GM19468 (cell line): ENCODE measurements around the gene ZDHHC9.

Source experiments
- ATAC-seq: cut with Tn5 transposase; IDR thresholded peaks from one replicate; pipeline ENCODE4 v1.9.1; 2021; ENCODE audit warnings: mild to moderate bottlenecking, moderate library complexity, moderate number of reproducible peaks; ENCODE audit not compliant: unreplicated experiment; ENCODE audit errors: extremely low read depth

The ZDHHC9 gene

DNA sequence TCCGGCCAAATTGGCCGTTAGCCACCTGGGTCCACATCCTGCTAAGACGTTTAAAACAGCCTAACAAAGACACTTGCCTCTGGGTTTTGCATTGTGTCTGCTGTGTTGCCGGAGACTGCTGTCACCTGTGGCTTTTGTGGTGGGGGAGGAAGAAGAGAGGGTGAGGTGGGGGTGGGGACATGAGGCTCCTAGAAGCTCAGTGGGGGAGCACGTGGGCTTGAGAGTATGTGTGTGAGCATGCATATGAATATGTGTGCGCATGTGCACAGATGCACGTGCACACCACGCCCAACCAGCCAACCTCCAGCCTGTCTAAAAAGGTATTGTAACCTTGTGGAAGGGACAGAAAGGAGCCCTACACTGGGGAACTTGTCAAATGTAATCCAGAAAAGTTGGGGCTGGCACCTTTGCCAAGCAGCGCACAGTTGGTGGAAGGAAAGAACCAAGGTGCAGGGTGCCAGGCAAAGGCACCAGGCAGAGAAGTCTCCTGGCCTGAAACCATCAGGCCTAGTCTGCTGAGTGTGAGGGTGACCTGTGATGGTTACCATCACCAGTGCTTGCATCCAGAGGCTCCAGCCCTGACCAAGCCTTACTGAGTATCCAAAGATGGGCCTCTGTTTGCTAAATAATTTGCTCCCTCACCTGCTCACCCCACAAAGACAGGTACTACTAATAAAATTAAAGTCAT lies 74.1 kb downstream of the ZDHHC9 start:
- ATAC-seq, result no peak

DNA sequence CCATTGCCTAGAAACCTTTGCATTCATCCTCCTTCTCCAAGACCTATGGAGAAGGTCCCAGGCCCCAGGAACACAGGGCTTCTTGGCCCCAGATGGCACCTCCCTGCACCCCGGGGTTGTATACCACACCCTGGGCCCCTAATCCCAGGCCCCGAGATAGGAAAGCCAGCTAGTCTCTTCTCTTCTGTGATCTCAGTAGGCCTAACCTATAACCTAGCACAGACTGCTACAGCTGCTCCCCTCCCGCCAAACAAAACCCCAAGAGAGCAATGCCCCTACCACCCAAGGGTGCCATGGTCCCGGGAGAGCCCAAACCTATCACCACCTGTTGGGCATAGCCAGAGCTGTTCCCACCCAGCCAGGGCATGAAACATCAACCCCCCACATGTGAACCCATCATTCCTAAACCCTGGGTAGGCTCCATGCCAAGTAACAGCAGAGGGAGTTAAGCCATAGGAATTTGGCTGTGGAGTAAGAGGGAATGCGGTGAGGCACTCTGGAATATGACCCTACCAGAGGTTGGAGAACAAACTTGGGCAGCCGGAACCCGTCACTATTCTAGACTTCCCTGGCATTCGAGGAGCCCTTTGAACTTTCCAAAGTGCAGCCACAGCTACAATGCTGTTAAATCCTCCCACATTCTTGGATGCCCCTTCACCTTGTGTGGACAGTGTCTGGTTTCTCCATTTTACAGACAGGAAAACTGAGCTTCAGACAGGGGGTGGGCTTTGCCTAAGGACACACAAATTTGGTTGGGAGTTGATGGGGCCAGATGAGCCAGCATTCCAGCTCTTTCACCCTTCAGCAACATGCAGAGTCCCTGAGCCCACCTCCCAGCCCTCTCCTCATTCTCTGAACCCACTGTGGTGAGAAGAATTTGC lies 74.9 kb downstream of the ZDHHC9 start:
- no peak for ATAC-seq

DNA sequence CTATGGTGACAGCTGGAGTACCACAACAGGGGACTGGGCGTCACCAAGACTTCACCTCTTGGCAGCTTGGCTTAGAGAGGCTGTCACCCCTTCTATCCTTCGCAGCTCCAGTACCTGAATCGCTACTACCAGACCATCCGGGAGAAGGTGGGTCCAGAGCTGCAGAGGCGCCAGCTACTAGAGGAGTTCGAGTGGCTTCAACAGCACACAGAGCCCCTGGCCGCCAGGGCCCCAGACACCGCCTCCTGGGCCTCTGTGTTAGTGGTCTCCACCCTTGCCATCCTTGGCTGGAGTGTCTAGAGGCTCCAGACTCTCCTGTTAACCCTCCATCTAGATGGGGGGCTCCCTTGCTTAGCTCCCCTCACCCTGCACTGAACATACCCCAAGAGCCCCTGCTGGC lies 75.5 kb downstream of the ZDHHC9 start:
- no peak for ATAC-seq

DNA sequence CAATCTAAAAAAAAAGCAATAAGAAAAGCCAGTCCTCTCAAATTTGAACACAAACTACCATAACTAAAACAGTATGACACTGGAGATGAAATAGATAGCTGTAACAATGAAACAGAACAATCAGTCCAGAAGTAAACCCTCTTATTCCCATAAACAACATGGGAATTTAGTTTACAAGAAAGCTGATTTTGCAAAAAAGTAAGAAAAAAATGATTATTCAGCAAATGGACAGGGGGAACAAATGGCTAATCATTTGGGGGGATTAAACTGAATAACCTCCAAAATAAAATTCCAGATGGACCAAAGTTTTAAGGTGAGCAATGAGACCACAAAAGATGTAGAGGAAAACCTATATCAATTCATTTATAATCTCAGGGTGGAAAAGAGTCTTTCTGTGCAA lies 80.0 kb downstream of the ZDHHC9 start:
- no peak for ATAC-seq

DNA sequence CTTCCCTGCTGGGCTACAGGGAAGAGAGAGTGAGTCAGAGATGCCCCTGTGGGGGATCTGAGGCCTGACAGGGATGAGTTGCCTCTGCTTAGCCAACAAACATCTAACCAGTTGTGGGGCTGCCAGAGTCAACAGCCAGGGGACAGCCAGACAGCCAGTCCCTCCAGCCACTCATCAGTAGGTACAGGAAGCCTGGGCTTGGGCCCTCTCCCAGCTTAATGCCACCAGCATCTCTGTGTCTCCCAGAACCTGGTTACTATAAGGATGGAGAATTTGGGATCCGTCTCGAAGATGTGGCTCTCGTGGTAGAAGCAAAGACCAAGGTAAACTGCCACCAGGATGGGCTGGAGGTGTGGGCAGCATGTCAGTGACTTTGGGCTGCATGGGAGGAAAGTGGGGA lies 81.2 kb downstream of the ZDHHC9 start:
- no peak for ATAC-seq

DNA sequence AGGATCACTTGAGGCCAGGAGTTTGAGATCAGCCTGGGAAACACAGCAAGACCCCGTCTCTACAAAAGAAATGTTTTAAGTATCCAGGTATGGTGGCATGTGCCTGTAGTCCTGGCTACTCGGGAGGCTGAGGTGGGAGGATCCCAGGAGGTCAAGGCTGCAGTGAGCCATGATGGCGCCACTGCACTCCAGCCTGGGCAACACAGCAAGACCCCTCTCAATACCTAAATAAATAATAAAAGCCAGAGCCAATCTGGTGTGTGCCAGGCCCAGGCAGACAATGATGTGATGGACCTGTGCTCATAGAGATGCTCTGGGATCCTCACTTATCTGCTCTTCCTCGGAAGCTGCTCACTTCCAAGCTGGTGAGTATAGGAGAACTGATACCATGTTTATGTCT lies 82.1 kb downstream of the ZDHHC9 start:
- ATAC-seq, result no peak

DNA sequence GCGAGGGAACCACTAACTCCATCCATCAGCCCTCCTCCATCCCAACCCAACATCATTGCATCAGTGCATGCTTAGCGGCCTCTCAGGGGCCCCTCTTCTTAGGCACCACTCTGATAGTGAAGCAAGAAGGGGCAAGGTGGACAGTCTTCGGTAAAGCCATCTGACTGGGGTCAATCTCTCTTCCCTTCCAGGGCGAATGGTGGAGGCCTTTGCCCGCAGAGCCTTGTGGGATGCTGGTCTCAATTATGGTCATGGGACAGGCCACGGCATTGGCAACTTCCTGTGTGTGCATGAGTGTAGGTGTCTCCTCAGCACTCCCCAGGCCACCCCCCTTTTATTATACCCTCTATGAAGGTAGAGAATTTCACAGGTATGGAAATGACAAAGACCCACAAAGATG lies 82.7 kb downstream of the ZDHHC9 start:
- no peak for ATAC-seq

DNA sequence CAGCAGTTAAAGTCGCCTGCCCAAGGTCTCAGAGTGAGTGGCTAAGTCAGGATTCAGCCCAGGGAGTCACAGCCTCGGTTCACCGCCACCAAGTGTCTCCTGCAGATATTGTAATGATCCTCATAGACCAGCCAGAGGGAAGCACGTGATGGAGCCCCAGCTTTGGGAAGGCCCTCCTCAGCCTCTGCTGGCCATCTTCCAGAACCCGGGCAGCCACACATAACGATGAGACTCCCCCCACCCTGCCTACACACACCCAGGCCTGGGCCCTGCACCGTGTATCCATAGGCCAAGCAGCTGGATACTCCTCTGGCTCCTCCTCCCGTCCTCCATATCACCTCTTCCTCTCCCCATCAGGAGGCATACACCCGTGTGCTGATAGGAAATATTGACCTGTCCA lies 83.5 kb downstream of the ZDHHC9 start:
- ATAC-seq, result no peak

DNA sequence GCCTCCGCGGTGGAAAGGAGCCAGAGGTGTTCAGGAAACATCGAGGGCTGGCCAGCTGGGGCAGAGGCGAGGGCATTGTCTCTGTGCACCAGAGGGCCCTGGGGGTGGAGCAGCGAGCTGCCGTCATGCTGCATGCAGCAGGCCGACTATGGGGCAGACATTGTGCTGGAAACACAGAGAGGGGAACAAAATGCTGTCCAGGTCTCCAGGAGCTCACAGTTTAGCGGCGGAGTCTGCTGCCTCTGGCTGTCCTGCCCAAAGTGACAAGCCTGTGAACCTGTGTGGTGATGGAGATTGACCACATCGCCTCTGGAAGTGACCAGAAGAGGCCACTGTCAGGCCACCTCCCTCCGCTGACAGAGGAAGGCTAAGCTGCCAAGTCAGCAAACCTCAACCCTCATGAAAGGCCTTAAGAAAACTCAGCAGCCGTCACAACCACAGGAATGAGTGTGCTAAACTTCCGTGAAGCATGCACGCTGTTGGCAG lies 84.1 kb downstream of the ZDHHC9 start:
- ATAC-seq, result no peak

DNA sequence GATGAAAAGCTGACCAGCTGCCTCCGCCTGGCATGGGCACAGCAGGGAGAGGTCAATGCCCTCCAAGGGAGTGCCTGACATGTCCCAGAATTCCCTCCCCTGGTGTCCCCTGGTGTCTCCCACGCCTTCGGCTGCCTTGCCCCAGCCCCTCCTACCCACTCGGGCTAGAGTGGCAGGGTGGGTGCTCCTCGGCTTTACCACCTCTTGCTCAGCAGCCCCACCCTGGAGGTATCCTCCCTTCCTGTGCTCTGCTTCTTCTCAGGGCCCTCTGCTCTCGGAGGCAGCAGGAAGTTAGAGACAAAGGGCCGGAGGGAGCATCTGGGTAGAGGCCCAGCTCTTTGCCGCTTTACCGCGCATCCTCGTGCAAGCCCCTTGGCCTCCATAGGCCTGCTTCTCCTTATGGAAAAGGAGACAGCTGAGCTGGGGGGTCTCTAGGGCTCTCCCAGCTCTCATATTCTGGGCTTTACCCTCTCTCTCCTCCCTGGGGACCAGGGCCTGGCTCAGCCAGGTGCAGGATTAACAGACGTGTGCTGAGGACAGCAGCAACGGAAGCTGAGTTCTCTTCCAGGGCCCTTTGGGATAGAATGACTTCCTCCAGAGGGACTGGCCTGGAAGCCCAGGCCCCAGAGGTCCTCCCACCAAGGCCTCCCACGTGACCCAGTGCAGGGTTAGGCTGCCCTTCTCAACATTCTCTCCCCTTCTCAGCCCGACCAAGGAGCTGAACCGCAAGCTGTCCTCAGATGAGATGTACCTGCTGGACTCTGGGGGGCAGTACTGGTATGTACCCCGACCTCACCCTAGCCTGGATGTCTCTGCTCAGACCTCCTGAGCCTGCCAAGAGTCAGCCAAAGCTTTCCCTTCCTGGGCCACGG lies 87.7 kb downstream of the ZDHHC9 start:
- ATAC-seq, result no peak

DNA sequence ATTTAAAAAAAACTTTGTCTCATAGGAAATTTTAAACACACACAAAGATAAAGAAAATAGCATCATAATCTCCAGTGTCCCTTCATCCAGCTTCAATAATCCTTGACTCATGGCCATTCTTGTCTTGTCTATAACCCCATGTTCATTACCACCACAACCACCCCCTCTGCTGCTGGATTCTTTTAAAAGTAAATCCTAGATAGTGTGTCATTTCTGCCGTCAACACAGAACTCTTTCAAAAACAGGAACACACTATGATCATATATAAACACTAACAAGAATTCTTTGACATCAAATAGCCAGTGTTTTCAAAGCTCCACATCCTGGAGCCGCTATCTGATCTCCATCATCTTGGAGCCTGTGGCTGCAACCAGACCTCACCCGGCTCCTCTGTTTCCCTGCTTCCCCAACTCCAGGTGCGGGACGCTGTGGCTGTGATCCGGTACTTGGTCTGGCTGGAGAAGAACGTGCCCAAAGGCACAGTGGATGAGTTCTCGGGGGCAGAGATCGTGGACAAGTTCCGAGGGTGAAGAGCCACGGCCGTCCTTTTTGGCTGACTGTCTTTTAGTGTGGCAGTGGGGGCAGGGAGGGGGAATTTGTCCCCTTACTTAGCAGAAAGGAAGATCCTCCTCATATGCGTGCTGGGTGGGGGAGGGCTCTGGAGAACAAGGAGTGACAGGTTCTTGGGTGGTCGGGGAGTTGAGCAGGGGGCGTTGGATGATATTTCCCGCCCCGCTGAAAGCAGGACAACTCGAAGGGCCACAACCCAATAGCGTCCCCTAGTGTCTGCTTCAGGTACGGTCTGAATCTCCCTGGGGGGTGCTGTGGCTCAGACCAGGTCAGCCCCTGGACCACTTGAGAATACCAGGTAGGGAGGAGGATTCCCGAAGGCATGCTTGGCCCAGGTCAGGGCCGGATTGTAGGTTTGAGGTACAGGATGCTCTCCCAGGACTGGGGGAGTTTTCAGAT lies 89.3 kb downstream of the ZDHHC9 start:
- ATAC-seq, result no peak
